ENCODE results near the gene PLXNA2. TPM values are rescaled to one million over a fixed set of nuclear protein-coding genes. Genes with fewer than 3 reads are reported as not detected.

Gene PLXNA2
- total and polyA plus RNA-seq, 2 donors (not counting 3 experiments of a cell fraction or from before 2014, with no cell fraction given): 42.6 to 229 TPM

DNA sequence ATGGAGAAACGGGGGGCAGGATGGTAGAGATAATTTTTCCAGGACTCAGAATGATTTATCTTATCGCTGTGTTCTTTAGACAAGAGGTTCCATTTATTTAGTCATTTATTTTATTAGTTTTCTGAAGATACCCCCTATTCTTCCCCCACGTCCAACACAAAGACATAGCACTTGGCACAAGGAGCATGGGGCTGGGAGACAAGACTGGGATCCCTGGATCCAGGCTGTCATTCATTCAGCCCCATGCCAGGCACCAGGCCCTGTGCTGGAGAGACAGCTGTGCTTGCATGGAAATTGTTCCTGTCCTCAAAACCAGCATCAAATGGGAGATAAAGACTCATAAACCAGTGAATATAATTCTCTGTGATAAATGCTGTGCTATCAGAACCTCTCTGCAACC is 27.1 kb upstream of the PLXNA2 start:
- no TSS peak for BruUV-seq (replicated peaks)
- DNase-seq (ENCODE audit: low read depth, low spot score): no peak
- Histone ChIP-seq H3K9ac (replicated peaks; ENCODE audit: extremely low read depth, insufficient read depth, low read length) (no peak overlapping the region), H4K20me1 (replicated peaks; ENCODE audit: control insufficient read depth, extremely low read depth, insufficient read depth, low read length) (no peaks in the 10 kb centered on the region), H3K4me3 (replicated peaks in 1 of 3; ENCODE audit: insufficient read depth in 1 of 3, low read depth in 1 of 3, low read length in 3 of 3) (no peak overlapping the region), H3K79me2 (ENCODE audit: control insufficient read depth, insufficient read depth, low read length) (no peaks in the 10 kb centered on the region), H3K4me2 (ENCODE audit: insufficient read depth, low read length) (no peak overlapping the region), H3K4me1 (ENCODE audit: control insufficient read depth, extremely low read depth, insufficient read depth, low read length) (no peaks in the 10 kb centered on the region), H3K27ac (ENCODE audit: insufficient read depth, low read depth, low read length) (no peak overlapping the region), H3K9me3 (replicated peaks; ENCODE audit: control insufficient read depth, insufficient read depth, low read length) (no peaks in the 10 kb centered on the region), H3K27me3 (ENCODE audit: control insufficient read depth in 2 of 2, insufficient read depth in 2 of 2, low read length in 2 of 2) (peaks cover 23 to 67% of the 10 kb centered on the region in 2 experiments), H3K9me1 (replicated peaks; ENCODE audit: control insufficient read depth, extremely low read depth, insufficient read depth, low read length) (no peaks in the 10 kb centered on the region), H3K36me3 (ENCODE audit: control insufficient read depth in 2 of 2, extremely low read depth in 1 of 2, insufficient read depth in 2 of 2, low read length in 2 of 2) (no peaks in the 10 kb centered on the region), H2AFZ (ENCODE audit: low read depth, low read length) (no peak overlapping the region)
- dilution Hi-C loops (cut with MboI; ENCODE audit: extremely low pct_ligation_motif_present, low sequenced_read_pairs) (no loop called here), intact Hi-C loops (cut with micrococcal nuclease) (no loop called here)
- no peak for FAIRE-seq
- POLR2A ChIA-PET: no interaction called here
- TF ChIP-seq MYC (IDR thresholded peaks at IDR 0.05; ENCODE audit: low read depth, low read length): no peak
- peak; percentile 36 for TF ChIP-seq EZH2 (IDR thresholded peaks at IDR 0.05; ENCODE audit: borderline replicate concordance, low read depth, low read length, severe bottlenecking)
- no peak for TF ChIP-seq GATA2 (IDR thresholded peaks at IDR 0.05; ENCODE audit: insufficient read depth, insufficient read length, low read depth, low read length)
- TF ChIP-seq, protein P1, sequence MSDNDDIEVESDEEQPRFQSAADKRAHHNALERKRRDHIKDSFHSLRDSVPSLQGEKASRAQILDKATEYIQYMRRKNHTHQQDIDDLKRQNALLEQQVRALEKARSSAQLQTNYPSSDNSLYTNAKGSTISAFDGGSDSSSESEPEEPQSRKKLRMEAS (IDR thresholded peaks at IDR 0.05; ENCODE audit: insufficient read depth, insufficient read length): no peak
- no peak for TF ChIP-seq JUN (IDR thresholded peaks at IDR 0.05; ENCODE audit: borderline replicate concordance, insufficient read depth, insufficient read length, low read depth)
- TF ChIP-seq POLR2AphosphoS5 (IDR thresholded peaks at IDR 0.05; ENCODE audit: insufficient read depth, low read depth, low read length): no peak
- TF ChIP-seq, protein P2, sequence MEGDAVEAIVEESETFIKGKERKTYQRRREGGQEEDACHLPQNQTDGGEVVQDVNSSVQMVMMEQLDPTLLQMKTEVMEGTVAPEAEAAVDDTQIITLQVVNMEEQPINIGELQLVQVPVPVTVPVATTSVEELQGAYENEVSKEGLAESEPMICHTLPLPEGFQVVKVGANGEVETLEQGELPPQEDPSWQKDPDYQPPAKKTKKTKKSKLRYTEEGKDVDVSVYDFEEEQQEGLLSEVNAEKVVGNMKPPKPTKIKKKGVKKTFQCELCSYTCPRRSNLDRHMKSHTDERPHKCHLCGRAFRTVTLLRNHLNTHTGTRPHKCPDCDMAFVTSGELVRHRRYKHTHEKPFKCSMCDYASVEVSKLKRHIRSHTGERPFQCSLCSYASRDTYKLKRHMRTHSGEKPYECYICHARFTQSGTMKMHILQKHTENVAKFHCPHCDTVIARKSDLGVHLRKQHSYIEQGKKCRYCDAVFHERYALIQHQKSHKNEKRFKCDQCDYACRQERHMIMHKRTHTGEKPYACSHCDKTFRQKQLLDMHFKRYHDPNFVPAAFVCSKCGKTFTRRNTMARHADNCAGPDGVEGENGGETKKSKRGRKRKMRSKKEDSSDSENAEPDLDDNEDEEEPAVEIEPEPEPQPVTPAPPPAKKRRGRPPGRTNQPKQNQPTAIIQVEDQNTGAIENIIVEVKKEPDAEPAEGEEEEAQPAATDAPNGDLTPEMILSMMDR (IDR thresholded peaks at IDR 0.05; ENCODE audit: extremely low read depth in 1 of 2, insufficient read depth in 1 of 2, low read depth in 1 of 2, low read length in 2 of 2): no peak
- CTCF ChIA-PET: no interaction called here
